ENCODE results near the gene NR6A1. TPM values are rescaled to one million over a fixed set of nuclear protein-coding genes. Genes with fewer than 3 reads are reported as not detected.

The NR6A1 gene
- total RNA-seq, 5 donors from 2014 or later (not counting 1 experiment from before 2014, with no cell fraction given), result 0.19 to 0.50 (median 0.40) TPM; not detected in 1

GRCh38 chr9:124505006-124505900 is 265.9 kb downstream of the NR6A1 start:
- no peak overlapping the region for H3K27ac Mint-ChIP-seq
- H3K4me1 Mint-ChIP-seq, result peaks cover 6 to 10% (median 8%) of the 10 kb centered on the region in 3 donors
- H3K4me3 Mint-ChIP-seq, result peak overlapping the region; percentile 28 to 56 (median 45)
- peaks cover 0 to 67% of the 10 kb centered on the region in 2 experiments for H3K27me3 ChIP-seq (replicated peaks in 1 of 2; ENCODE audit: control insufficient read depth in 2 of 2, extremely low read depth in 1 of 2, insufficient read depth in 2 of 2, low read length in 1 of 2)
- ChIA-PET POLR2A (no interaction called here), CTCF (no interaction called here)
- H3K36me3 Mint-ChIP-seq, result no peaks in the 10 kb centered on the region
- no peaks in the 10 kb centered on the region for H3K36me3 ChIP-seq (ENCODE audit: control insufficient read depth in 2 of 2, extremely low read depth in 1 of 2, insufficient read depth in 1 of 2, low read length in 1 of 2)
- ATAC-seq (replicated peaks in 1 of 4) (peak in 1 of 4 experiments; percentile 25), DNase-seq (no peak)
- H3K9me3 ChIP-seq, result no peaks in the 10 kb centered on the region
- no peak overlapping the region for H3K4me3 ChIP-seq (ENCODE audit: control insufficient read depth in 1 of 2, extremely low read depth in 1 of 2, low read length in 1 of 2)
- 64% methylated on average over 49 of the region's 69 CpGs for WGBS (ENCODE audit: insufficient coverage)
- no peaks in the 10 kb centered on the region for H3K9me3 Mint-ChIP-seq
- H3K4me1 ChIP-seq (ENCODE audit: control insufficient read depth in 1 of 2, extremely low read depth in 1 of 2, insufficient read depth in 2 of 2, low read length in 2 of 2), result peaks cover 0 to 7% of the 10 kb centered on the region in 2 experiments
- no peak overlapping the region for H3K27ac ChIP-seq (ENCODE audit: low read length)
- H3K27me3 Mint-ChIP-seq, result peaks cover 18 to 37% of the 10 kb centered on the region in 2 donors

- DNase-seq, result no peak
- peaks cover 18 to 39% of the 10 kb centered on the region in 2 donors for H3K27me3 Mint-ChIP-seq
- no peaks in the 10 kb centered on the region for H3K36me3 ChIP-seq (ENCODE audit: control insufficient read depth in 2 of 2, extremely low read depth in 1 of 2, insufficient read depth in 1 of 2, low read length in 1 of 2)
- H3K36me3 Mint-ChIP-seq, result no peaks in the 10 kb centered on the region
- H3K9me3 Mint-ChIP-seq, result no peaks in the 10 kb centered on the region
- ChIA-PET CTCF (no interaction called here), POLR2A (no interaction called here)
- no peak overlapping the region for H3K27ac Mint-ChIP-seq
- peaks cover 6 to 11% (median 11%) of the 10 kb centered on the region in 3 donors for H3K4me1 Mint-ChIP-seq
- no peak overlapping the region for H3K4me3 ChIP-seq (ENCODE audit: control insufficient read depth in 1 of 2, extremely low read depth in 1 of 2, low read length in 1 of 2)
- no peak overlapping the region for H3K4me3 Mint-ChIP-seq
- 2% methylated on average over 70 of the region's 81 CpGs for WGBS (ENCODE audit: insufficient coverage)
- H3K27ac ChIP-seq (ENCODE audit: low read length), result no peak overlapping the region
- ATAC-seq (replicated peaks in 1 of 4), result no peak
- H3K4me1 ChIP-seq (ENCODE audit: control insufficient read depth in 1 of 2, extremely low read depth in 1 of 2, insufficient read depth in 2 of 2, low read length in 2 of 2), result peaks cover 0 to 7% of the 10 kb centered on the region in 2 experiments
- no peaks in the 10 kb centered on the region for H3K9me3 ChIP-seq
- H3K27me3 ChIP-seq (replicated peaks in 1 of 2; ENCODE audit: control insufficient read depth in 2 of 2, extremely low read depth in 1 of 2, insufficient read depth in 2 of 2, low read length in 1 of 2), result peaks cover 0 to 74% of the 10 kb centered on the region in 2 experiments
Observed at GRCh38 chr9:124504530-124505005, 266.5 kb downstream of the NR6A1 start.

GRCh38 chr9:124503713-124504529 is 267.2 kb downstream of the NR6A1 start:
- Mint-ChIP-seq H3K9me3 (no peaks in the 10 kb centered on the region), H3K36me3 (no peaks in the 10 kb centered on the region), H3K27me3 (peaks cover 18 to 44% of the 10 kb centered on the region in 2 donors), H3K4me1 (peaks cover 6 to 14% (median 13%) of the 10 kb centered on the region in 3 donors), H3K4me3 (peak overlapping the region; percentile 48 to 87 (median 64)), H3K27ac (peak overlapping the region in 1 of 2 donors; percentile 36)
- Histone ChIP-seq H3K4me3 (ENCODE audit: control insufficient read depth in 1 of 2, extremely low read depth in 1 of 2, low read length in 1 of 2) (peak overlapping the region in 1 of 2 donors; percentile 33), H3K27ac (ENCODE audit: low read length) (no peak overlapping the region), H3K4me1 (ENCODE audit: control insufficient read depth in 1 of 2, extremely low read depth in 1 of 2, insufficient read depth in 2 of 2, low read length in 2 of 2) (peaks cover 0 to 10% of the 10 kb centered on the region in 2 experiments), H3K36me3 (ENCODE audit: control insufficient read depth in 2 of 2, extremely low read depth in 1 of 2, insufficient read depth in 1 of 2, low read length in 1 of 2) (no peaks in the 10 kb centered on the region), H3K27me3 (replicated peaks in 1 of 2; ENCODE audit: control insufficient read depth in 2 of 2, extremely low read depth in 1 of 2, insufficient read depth in 2 of 2, low read length in 1 of 2) (peaks cover 0 to 78% of the 10 kb centered on the region in 2 experiments), H3K9me3 (no peaks in the 10 kb centered on the region)
- ATAC-seq (replicated peaks in 1 of 4), result no peak
- no peak for DNase-seq
- WGBS (ENCODE audit: insufficient coverage), result 4% methylated on average over 76 of the region's 76 CpGs
- CTCF ChIA-PET, result no interaction called here
- POLR2A ChIA-PET, result no interaction called here

GRCh38 chr9:124502711-124503702 is 268.1 kb downstream of the NR6A1 start:
- no peaks in the 10 kb centered on the region for H3K36me3 ChIP-seq (ENCODE audit: control insufficient read depth in 2 of 2, extremely low read depth in 1 of 2, insufficient read depth in 1 of 2, low read length in 1 of 2)
- H3K9me3 Mint-ChIP-seq, result no peaks in the 10 kb centered on the region
- no peak overlapping the region for H3K27ac Mint-ChIP-seq
- peaks cover 18 to 44% of the 10 kb centered on the region in 2 donors for H3K27me3 Mint-ChIP-seq
- H3K9me3 ChIP-seq, result no peaks in the 10 kb centered on the region
- peaks cover 6 to 14% (median 13%) of the 10 kb centered on the region in 3 donors for H3K4me1 Mint-ChIP-seq
- DNase-seq, result no peak
- peaks cover 0 to 10% of the 10 kb centered on the region in 2 experiments for H3K4me1 ChIP-seq (ENCODE audit: control insufficient read depth in 1 of 2, extremely low read depth in 1 of 2, insufficient read depth in 2 of 2, low read length in 2 of 2)
- H3K36me3 Mint-ChIP-seq, result no peaks in the 10 kb centered on the region
- WGBS (ENCODE audit: insufficient coverage), result 19% methylated on average over 81 of the region's 96 CpGs
- H3K4me3 ChIP-seq (ENCODE audit: control insufficient read depth in 1 of 2, extremely low read depth in 1 of 2, low read length in 1 of 2), result no peak overlapping the region
- no peak overlapping the region for H3K27ac ChIP-seq (ENCODE audit: low read length)
- no peak for ATAC-seq (replicated peaks in 1 of 4)
- POLR2A ChIA-PET, result no interaction called here
- H3K27me3 ChIP-seq (replicated peaks in 1 of 2; ENCODE audit: control insufficient read depth in 2 of 2, extremely low read depth in 1 of 2, insufficient read depth in 2 of 2, low read length in 1 of 2), result peaks cover 0 to 78% of the 10 kb centered on the region in 2 experiments
- CTCF ChIA-PET, result no interaction called here
- H3K4me3 Mint-ChIP-seq, result peak overlapping the region in 1 of 3 donors; percentile 87

GRCh38 chr9:124501771-124502320 is 269.3 kb downstream of the NR6A1 start:
- ATAC-seq (replicated peaks in 1 of 4), result no peak
- peaks cover 6 to 20% (median 20%) of the 10 kb centered on the region in 3 donors for H3K4me1 Mint-ChIP-seq
- Histone ChIP-seq H3K4me1 (ENCODE audit: control insufficient read depth in 1 of 2, extremely low read depth in 1 of 2, insufficient read depth in 2 of 2, low read length in 2 of 2) (peaks cover under 1 to 17% of the 10 kb centered on the region in 2 experiments), H3K4me3 (ENCODE audit: control insufficient read depth in 1 of 2, extremely low read depth in 1 of 2, low read length in 1 of 2) (no peak overlapping the region), H3K27ac (ENCODE audit: low read length) (no peak overlapping the region), H3K27me3 (replicated peaks in 1 of 2; ENCODE audit: control insufficient read depth in 2 of 2, extremely low read depth in 1 of 2, insufficient read depth in 2 of 2, low read length in 1 of 2) (peaks cover 0 to 69% of the 10 kb centered on the region in 2 experiments), H3K9me3 (no peaks in the 10 kb centered on the region), H3K36me3 (ENCODE audit: control insufficient read depth in 2 of 2, extremely low read depth in 1 of 2, insufficient read depth in 1 of 2, low read length in 1 of 2) (no peaks in the 10 kb centered on the region)
- DNase-seq, result no peak
- POLR2A ChIA-PET, result no interaction called here
- no peak overlapping the region for H3K27ac Mint-ChIP-seq
- H3K9me3 Mint-ChIP-seq, result no peaks in the 10 kb centered on the region
- CTCF ChIA-PET, result no interaction called here
- 86% methylated on average over 6 of the region's 11 CpGs for WGBS (ENCODE audit: insufficient coverage)
- no peaks in the 10 kb centered on the region for H3K36me3 Mint-ChIP-seq
- no peak overlapping the region for H3K4me3 Mint-ChIP-seq
- peaks cover 18 to 44% of the 10 kb centered on the region in 2 donors for H3K27me3 Mint-ChIP-seq
